GM12878 (cell line): ENCODE results near the gene CFAP141. TPM values are rescaled to one million over a fixed set of nuclear protein-coding genes. Genes with fewer than 3 reads are reported as not detected.

Experiments
- ATAC-seq: fragments of 200-7000 bp; cut with Tn5 transposase; 3 replicates; pipeline ENCODE4 v1.9.1; 2020; ENCODE audit warnings: mild to moderate bottlenecking, moderate library complexity
- BruUV-seq: library from RNA; stranded (reverse); fragments of 400-500 nt; replicated peaks from 2 replicates; lab custom pipeline; 2021; lab: Mats Ljungman, UMichigan
- CTCF ChIA-PET: fragments of 300-600 bp; sonication (Branson Sonifier 250); formaldehyde crosslinking; extraction: SDS; loops from one replicate; lab custom pipeline; 2021; ENCODE audit warnings: inconsistent platforms; lab: Yijun Ruan, JAX
- POLR2A ChIA-PET: fragments of 350-600 bp; formaldehyde crosslinking; extraction: SDS; loops from one replicate; lab custom pipeline; 2021; ENCODE audit warnings: inconsistent platforms; lab: Charles Lee
- RAD21 ChIA-PET: fragments of 300-600 bp; sonication (Branson Sonifier 250); formaldehyde crosslinking; loops from one replicate; lab custom pipeline; 2023; ENCODE audit warnings: antibody characterized with exemption; ENCODE audit not compliant: unreplicated experiment; lab: Charles Lee
- SMC1A ChIA-PET: fragments of 300-600 bp; sonication (Branson Sonifier 250); formaldehyde crosslinking; loops from one replicate; lab custom pipeline; 2023; ENCODE audit not compliant: unreplicated experiment, uncharacterized antibody; lab: Charles Lee
- DNase-seq: peaks from one replicate; pipeline ENCODE4 v3.0.0-alpha.2; 2011; ENCODE audit warnings: low read depth, low spot score
- FAIRE-seq: peaks from 3 replicates; lab custom pipeline; 2011; peaks lifted over from hg19 to GRCh38; lab: Jason Lieb, UNC
- H2AFZ ChIP-seq: 2 replicates; pipeline ENCODE4 v1.6.0; 2011; ENCODE audit warnings: low read depth, low read length, control low read depth; ENCODE audit not compliant: control insufficient read depth
- H3K27ac ChIP-seq: 2 replicates; pipeline ENCODE4 v1.5.1; 2011; ENCODE audit warnings: control low read depth; ENCODE audit not compliant: control insufficient read depth, insufficient read depth
- H3K27me3 ChIP-seq, 2 experiments: replicated peaks in 1 of 2; 2 replicates each; pipeline versions ENCODE4 v1.6.0 to v1.6.1; 2011; ENCODE audit warnings: low read length in 1 of 2; ENCODE audit not compliant: control insufficient read depth in 2 of 2, insufficient read depth in 2 of 2
- H3K36me3 ChIP-seq, 2 experiments: 2 replicates each; pipeline ENCODE4 v1.5.1; 2011; ENCODE audit warnings: low read length in 1 of 2; ENCODE audit not compliant: control insufficient read depth in 2 of 2, insufficient read depth in 2 of 2
- H3K4me1 ChIP-seq: 2 replicates; pipeline ENCODE4 v1.6.1; 2011; ENCODE audit warnings: mild to moderate bottlenecking, low read length, moderate library complexity, mixed read lengths; ENCODE audit not compliant: control insufficient read depth, insufficient read depth
- H3K4me2 ChIP-seq: 2 replicates; pipeline ENCODE4 v1.6.0; 2011; ENCODE audit warnings: control low read depth; ENCODE audit not compliant: control insufficient read depth, insufficient read depth
- H3K4me3 ChIP-seq: fragments of 200-600 bp; sonication (generic); 2 replicates; pipeline ENCODE4 v1.5.1; 2016
- H3K79me2 ChIP-seq: 2 replicates; pipeline ENCODE4 v1.6.0; 2011; ENCODE audit warnings: low read length; ENCODE audit not compliant: control insufficient read depth, insufficient read depth
- H3K9ac ChIP-seq: 2 replicates; pipeline ENCODE4 v1.8.0; 2011; ENCODE audit warnings: low read length, control low read depth, mixed read lengths; ENCODE audit not compliant: control insufficient read depth, insufficient read depth
- H3K9me3 ChIP-seq: replicated peaks from 3 replicates; pipeline ENCODE4 v1.5.1; 2011; ENCODE audit warnings: mild to moderate bottlenecking, low read length; ENCODE audit not compliant: control insufficient read depth, insufficient read depth
- H4K20me1 ChIP-seq: 2 replicates; pipeline ENCODE4 v1.6.0; 2011; ENCODE audit not compliant: control insufficient read depth, insufficient read depth
- BMI1 ChIP-seq: fragments of 450-650 bp; IDR thresholded peaks from 2 replicates; pipeline ENCODE4 v1.6.1; 2016; ENCODE audit warnings: mild to moderate bottlenecking, moderate library complexity, borderline replicate concordance
- CBX3 ChIP-seq: fragments of 200-600 bp; sonication (generic); IDR thresholded peaks from 2 replicates; pipeline ENCODE4 v1.6.1; 2016; ENCODE audit warnings: low read depth, borderline replicate concordance
- KAT2A ChIP-seq: conservative IDR thresholded peaks from 2 replicates; pipeline ENCODE4 v1.6.1; 2011; ENCODE audit warnings: low read depth, low read length; ENCODE audit not compliant: control insufficient read depth
- KLF5 ChIP-seq: fragments of 450-650 bp; IDR thresholded peaks from 2 replicates; pipeline ENCODE4 v1.6.1; 2014; ENCODE audit warnings: mild to moderate bottlenecking; ENCODE audit not compliant: partially characterized antibody
- RAD51 ChIP-seq: fragments of 450-650 bp; IDR thresholded peaks from 2 replicates; pipeline ENCODE4 v1.6.1; 2016; ENCODE audit warnings: moderate library complexity, mild to moderate bottlenecking, inconsistent platforms
- SP1 ChIP-seq: IDR thresholded peaks from one replicate; pipeline ENCODE4 v1.6.1; 2011; ENCODE audit warnings: low read depth, low read length
- in situ Hi-C: fragments of 300-500 bp; cut with MboI; formaldehyde crosslinking; loops from 9 replicates; pipeline ENCODE4 v1.14.3; 2018; ENCODE audit warnings: mixed read lengths
- intact Hi-C: fragments of 100-400 bp; cut with micrococcal nuclease; formaldehyde crosslinking; loops from one replicate; pipeline ENCODE4 v1.14.2; 2022; ENCODE audit not compliant: unreplicated experiment
- polyA plus RNA-seq, 11 experiments: library from polyadenylated mRNA; depleted of rRNA in 4 of 11; unstranded in 6 of 11; stranded (reverse) in 5 of 11; fragments of >200 nt; fragmentation: Nextera tagmentation in 4 of 11; fragmentation: Illumina TruSeq in 1 of 11; extraction: Ambion mirVana in 4 of 11; extraction: Trizol in 1 of 11; gene quantifications; 1 replicate in 1 of 11; 2 replicates in 10 of 11; pipeline versions ENCODE4 v1.2.1 to v1.2.3, GENCODE V29; 2011 to 2016; ENCODE audit warnings: inconsistent platforms in 2 of 11, missing spikeins in 2 of 11, low read depth in 1 of 11
- total RNA-seq, 4 experiments: library from RNA; depleted of rRNA in 3 of 4; stranded (reverse); fragments of >200 nt in 3 of 4; fragmentation: Illumina TruSeq in 1 of 4; extraction: Trizol in 1 of 4; gene quantifications; 2 replicates each; pipeline versions ENCODE4 v1.2.1 to v1.2.3, GENCODE V29; 2013 to 2021
- TF ChIP-seq, protein P1 (sequence below): IDR thresholded peaks from 2 replicates; pipeline ENCODE4 v1.6.1; 2011; ENCODE audit warnings: low read depth, low read length, improper control_type of control experiment, borderline replicate concordance
- TF ChIP-seq, protein P2 (sequence below): fragments of 450-650 bp; IDR thresholded peaks from 2 replicates; pipeline ENCODE4 v1.6.1; 2018; ENCODE audit warnings: mild to moderate bottlenecking, low read depth, moderate library complexity; ENCODE audit not compliant: partially characterized antibody

The CFAP141 gene
- total and polyA plus RNA-seq, 10 of the 15 experiments (the other 5 are each of a cell fraction or from before 2014, with no cell fraction given) = not detected

DNA sequence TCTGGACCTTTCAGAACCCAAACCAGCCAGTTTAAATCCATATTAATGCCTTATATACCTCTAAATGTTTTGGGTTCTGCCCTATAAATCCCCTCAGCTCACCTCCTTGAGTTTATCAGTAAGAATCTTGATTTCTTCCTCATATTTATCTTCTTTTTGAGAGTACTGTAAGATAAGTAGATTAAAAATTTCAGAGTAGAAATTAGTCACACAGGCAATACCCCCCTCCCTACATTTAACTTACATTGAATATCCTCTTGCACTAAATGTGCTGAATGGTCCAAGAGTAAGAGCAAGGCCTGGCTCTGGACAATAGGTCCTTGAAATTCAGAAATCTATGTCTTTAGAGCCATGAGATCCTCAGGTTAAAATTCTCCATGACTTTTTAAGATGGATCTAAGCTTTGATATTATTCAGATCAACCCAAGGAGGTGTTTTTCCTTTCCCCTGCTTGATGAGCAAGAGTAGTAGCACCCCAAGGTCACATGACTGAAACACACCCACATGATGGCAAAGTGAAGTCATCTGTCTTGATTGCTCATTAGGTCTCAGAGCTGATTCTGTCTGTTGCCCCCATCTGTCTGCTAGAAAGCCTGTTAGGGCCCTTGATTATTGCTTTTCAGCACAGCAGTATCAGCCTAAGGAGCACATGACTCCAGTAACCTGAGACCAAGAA lies 35.4 kb downstream of the CFAP141 start (continued):
- TF ChIP-seq BMI1 = no peak
- TF ChIP-seq KLF5 = no peak
- peak; percentile 93 for TF ChIP-seq RAD51
- TF ChIP-seq, protein P1, sequence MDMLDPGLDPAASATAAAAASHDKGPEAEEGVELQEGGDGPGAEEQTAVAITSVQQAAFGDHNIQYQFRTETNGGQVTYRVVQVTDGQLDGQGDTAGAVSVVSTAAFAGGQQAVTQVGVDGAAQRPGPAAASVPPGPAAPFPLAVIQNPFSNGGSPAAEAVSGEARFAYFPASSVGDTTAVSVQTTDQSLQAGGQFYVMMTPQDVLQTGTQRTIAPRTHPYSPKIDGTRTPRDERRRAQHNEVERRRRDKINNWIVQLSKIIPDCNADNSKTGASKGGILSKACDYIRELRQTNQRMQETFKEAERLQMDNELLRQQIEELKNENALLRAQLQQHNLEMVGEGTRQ = peak; percentile 44; the same call in 1 of the 2 replicates

DNA sequence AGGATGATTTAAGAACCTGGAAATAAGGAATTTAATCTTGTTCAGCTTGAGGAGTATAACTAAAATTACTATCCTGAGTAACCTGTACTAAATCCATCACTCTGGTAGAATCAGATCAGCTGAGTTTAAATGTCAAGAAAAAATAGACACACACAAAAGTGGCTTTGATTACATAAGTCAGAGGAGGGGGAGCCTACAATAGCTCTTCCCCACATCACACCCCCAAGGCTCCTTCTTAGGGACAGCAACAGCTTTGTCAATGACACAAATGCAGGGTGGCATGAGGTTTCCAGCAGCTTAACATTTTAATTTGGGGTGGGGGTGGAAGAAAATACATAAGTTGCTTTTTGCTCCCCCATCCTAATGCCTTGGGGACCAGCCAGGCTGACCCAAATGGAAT lies 38.7 kb downstream of the CFAP141 start:
- ChIA-PET POLR2A (interaction anchor here (0.6 kb wide), 2 partner anchors 40 to 152 kb away, joined by 5 to 6 read pairs; no protein-coding TSS in a partner anchor), RAD21 (no interaction called here), SMC1A (interaction anchor here (1.6 to 2.4 kb wide), 2 partner anchors 10 to 13 kb away, joined by 5 to 10 read pairs; no protein-coding TSS in a partner anchor), CTCF (no interaction called here)
- Histone ChIP-seq H3K27me3 (no peaks in the 10 kb centered on the region), H3K4me2 (no peak overlapping the region), H4K20me1 (no peaks in the 10 kb centered on the region; the same call in 1 of the 2 replicates), H2AFZ (no peak overlapping the region), H3K79me2 (no peaks in the 10 kb centered on the region; the same call in none of the 2 replicates), H3K27ac (no peak overlapping the region), H3K9me3 (no peaks in the 10 kb centered on the region), H3K9ac (no peak overlapping the region), H3K4me1 (no peaks in the 10 kb centered on the region), H3K4me3 (no peak overlapping the region), H3K36me3 (peaks cover 25 to 64% of the 10 kb centered on the region in 2 experiments)
- FAIRE-seq (no peak), ATAC-seq (no peak), DNase-seq (no peak)
- in situ Hi-C loops (no loop called here), intact Hi-C loops (no loop called here)
- BruUV-seq = no TSS peak
- TF ChIP-seq CBX3 = no peak
- no peak for TF ChIP-seq SP1
- TF ChIP-seq, protein P2, sequence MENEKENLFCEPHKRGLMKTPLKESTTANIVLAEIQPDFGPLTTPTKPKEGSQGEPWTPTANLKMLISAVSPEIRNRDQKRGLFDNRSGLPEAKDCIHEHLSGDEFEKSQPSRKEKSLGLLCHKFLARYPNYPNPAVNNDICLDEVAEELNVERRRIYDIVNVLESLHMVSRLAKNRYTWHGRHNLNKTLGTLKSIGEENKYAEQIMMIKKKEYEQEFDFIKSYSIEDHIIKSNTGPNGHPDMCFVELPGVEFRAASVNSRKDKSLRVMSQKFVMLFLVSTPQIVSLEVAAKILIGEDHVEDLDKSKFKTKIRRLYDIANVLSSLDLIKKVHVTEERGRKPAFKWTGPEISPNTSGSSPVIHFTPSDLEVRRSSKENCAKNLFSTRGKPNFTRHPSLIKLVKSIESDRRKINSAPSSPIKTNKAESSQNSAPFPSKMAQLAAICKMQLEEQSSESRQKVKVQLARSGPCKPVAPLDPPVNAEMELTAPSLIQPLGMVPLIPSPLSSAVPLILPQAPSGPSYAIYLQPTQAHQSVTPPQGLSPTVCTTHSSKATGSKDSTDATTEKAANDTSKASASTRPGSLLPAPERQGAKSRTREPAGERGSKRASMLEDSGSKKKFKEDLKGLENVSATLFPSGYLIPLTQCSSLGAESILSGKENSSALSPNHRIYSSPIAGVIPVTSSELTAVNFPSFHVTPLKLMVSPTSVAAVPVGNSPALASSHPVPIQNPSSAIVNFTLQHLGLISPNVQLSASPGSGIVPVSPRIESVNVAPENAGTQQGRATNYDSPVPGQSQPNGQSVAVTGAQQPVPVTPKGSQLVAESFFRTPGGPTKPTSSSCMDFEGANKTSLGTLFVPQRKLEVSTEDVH = no peak
- TF ChIP-seq KAT2A = no peak
